Neural cell (in vitro differentiated cells): ENCODE measurements around the gene ADGRL3.

Experiments
- EP300 ChIP-seq: fragments of 450-650 bp; conservative IDR thresholded peaks from 2 replicates; pipeline ENCODE4 v1.6.1; 2014; ENCODE audit warnings: antibody characterized with exemption, mild to moderate bottlenecking, moderate library complexity; ENCODE audit not compliant: poor library complexity, severe bottlenecking
- EZH2 ChIP-seq: fragments of 200-600, 300-800 bp; shearing (Covaris generic), sonication (generic); IDR thresholded peaks from 2 replicates; pipeline ENCODE4 v1.6.1; 2014; ENCODE audit warnings: antibody characterized with exemption, low read length, borderline replicate concordance, mild to moderate bottlenecking; ENCODE audit not compliant: insufficient read depth, poor library complexity, severe bottlenecking
- MXI1 ChIP-seq: fragments of 450-650 bp; conservative IDR thresholded peaks from 2 replicates; pipeline ENCODE4 v1.6.1; 2014; ENCODE audit warnings: antibody characterized with exemption, mild to moderate bottlenecking; ENCODE audit not compliant: poor library complexity, severe bottlenecking
- POLR2AphosphoS5 ChIP-seq: IDR thresholded peaks from 2 replicates; pipeline ENCODE4 v1.6.1; 2012
- RAD21 ChIP-seq: fragments of 450-650 bp; conservative IDR thresholded peaks from 2 replicates; pipeline ENCODE4 v1.6.1; 2014; ENCODE audit warnings: antibody characterized with exemption, mild to moderate bottlenecking, moderate library complexity
- SMC3 ChIP-seq: fragments of 450-650 bp; conservative IDR thresholded peaks from 2 replicates; pipeline ENCODE4 v1.6.1; 2014; ENCODE audit warnings: antibody characterized with exemption, mild to moderate bottlenecking, moderate library complexity; ENCODE audit not compliant: poor library complexity
- TAF1 ChIP-seq: IDR thresholded peaks from 2 replicates; pipeline ENCODE4 v1.6.1; 2012; ENCODE audit warnings: low read depth
- TF ChIP-seq, protein P1 (sequence below): fragments of 450-650 bp; IDR thresholded peaks from 2 replicates; pipeline ENCODE4 v1.5.1; 2014; ENCODE audit warnings: antibody characterized with exemption, mild to moderate bottlenecking, moderate library complexity; ENCODE audit not compliant: poor library complexity, severe bottlenecking
- TF ChIP-seq, protein P2 (sequence below): IDR thresholded peaks from 2 replicates; pipeline ENCODE4 v1.6.1; 2012; ENCODE audit warnings: borderline replicate concordance

DNA sequence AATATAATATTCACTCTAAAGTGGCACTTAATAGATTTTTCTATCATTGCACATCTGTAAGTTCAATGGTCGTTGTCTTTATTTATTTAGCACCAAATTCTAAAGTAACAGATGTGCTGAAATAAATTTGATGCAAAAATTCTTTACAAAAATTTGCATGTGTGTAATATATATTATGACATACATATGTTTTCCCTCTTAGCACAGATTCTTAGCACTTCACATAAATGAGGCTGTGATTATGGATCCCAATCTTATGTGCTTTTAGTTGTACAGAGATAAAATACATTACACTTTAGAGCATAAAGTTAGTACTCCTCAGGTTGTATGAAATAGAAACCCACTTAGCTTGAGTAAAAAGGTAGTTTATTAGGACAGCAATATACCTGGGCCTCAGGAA lies 915.1 kb downstream of the ADGRL3 start:
- no peak for TF ChIP-seq POLR2AphosphoS5
- TF ChIP-seq, protein P1, sequence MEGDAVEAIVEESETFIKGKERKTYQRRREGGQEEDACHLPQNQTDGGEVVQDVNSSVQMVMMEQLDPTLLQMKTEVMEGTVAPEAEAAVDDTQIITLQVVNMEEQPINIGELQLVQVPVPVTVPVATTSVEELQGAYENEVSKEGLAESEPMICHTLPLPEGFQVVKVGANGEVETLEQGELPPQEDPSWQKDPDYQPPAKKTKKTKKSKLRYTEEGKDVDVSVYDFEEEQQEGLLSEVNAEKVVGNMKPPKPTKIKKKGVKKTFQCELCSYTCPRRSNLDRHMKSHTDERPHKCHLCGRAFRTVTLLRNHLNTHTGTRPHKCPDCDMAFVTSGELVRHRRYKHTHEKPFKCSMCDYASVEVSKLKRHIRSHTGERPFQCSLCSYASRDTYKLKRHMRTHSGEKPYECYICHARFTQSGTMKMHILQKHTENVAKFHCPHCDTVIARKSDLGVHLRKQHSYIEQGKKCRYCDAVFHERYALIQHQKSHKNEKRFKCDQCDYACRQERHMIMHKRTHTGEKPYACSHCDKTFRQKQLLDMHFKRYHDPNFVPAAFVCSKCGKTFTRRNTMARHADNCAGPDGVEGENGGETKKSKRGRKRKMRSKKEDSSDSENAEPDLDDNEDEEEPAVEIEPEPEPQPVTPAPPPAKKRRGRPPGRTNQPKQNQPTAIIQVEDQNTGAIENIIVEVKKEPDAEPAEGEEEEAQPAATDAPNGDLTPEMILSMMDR, result no peak
- TF ChIP-seq MXI1, result no peak
- TF ChIP-seq SMC3, result no peak
- no peak for TF ChIP-seq TAF1
- TF ChIP-seq, protein P2, sequence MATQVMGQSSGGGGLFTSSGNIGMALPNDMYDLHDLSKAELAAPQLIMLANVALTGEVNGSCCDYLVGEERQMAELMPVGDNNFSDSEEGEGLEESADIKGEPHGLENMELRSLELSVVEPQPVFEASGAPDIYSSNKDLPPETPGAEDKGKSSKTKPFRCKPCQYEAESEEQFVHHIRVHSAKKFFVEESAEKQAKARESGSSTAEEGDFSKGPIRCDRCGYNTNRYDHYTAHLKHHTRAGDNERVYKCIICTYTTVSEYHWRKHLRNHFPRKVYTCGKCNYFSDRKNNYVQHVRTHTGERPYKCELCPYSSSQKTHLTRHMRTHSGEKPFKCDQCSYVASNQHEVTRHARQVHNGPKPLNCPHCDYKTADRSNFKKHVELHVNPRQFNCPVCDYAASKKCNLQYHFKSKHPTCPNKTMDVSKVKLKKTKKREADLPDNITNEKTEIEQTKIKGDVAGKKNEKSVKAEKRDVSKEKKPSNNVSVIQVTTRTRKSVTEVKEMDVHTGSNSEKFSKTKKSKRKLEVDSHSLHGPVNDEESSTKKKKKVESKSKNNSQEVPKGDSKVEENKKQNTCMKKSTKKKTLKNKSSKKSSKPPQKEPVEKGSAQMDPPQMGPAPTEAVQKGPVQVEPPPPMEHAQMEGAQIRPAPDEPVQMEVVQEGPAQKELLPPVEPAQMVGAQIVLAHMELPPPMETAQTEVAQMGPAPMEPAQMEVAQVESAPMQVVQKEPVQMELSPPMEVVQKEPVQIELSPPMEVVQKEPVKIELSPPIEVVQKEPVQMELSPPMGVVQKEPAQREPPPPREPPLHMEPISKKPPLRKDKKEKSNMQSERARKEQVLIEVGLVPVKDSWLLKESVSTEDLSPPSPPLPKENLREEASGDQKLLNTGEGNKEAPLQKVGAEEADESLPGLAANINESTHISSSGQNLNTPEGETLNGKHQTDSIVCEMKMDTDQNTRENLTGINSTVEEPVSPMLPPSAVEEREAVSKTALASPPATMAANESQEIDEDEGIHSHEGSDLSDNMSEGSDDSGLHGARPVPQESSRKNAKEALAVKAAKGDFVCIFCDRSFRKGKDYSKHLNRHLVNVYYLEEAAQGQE, result no peak
- no peak for TF ChIP-seq EZH2
- TF ChIP-seq EP300, result no peak
- TF ChIP-seq RAD21, result no peak
